HepG2 (cell line): Measurements from ENCODE around the gene TRIM10. TPM values are rescaled to one million over a fixed set of nuclear protein-coding genes. Genes with fewer than 3 reads are reported as not detected.

Experiments used
- FOXP1 ChIP-seq, 2 experiments: fragments of 450-650 bp in 1 of 2; IDR thresholded peaks; 2 replicates each; pipeline ENCODE4 v1.6.1; 2017 to 2018; ENCODE audit warnings: antibody characterized with exemption in 1 of 2
- GABPA ChIP-seq, 2 experiments: IDR thresholded peaks; 2 replicates each; pipeline ENCODE4 v1.6.1; 2011 to 2016; ENCODE audit warnings: low read depth in 2 of 2, low read length in 1 of 2, missing biosample characterization in 1 of 2, missing genetic modification characterization in 1 of 2
- GLI4 ChIP-seq: sonication (generic); formaldehyde crosslinking; IDR thresholded peaks from 2 replicates; pipeline ENCODE4 v1.5.1; 2020; ENCODE audit warnings: missing genetic modification reagents, mild to moderate bottlenecking, moderate library complexity, borderline replicate concordance
- PITX1 ChIP-seq: sonication (generic); formaldehyde crosslinking; IDR thresholded peaks from 2 replicates; pipeline ENCODE4 v1.5.1; 2020; ENCODE audit warnings: mild to moderate bottlenecking, missing genetic modification reagents
- RFXAP ChIP-seq: sonication (generic); formaldehyde crosslinking; IDR thresholded peaks from 2 replicates; pipeline ENCODE4 v1.4.0; 2020; ENCODE audit warnings: missing genetic modification reagents, borderline replicate concordance
- RNF2 ChIP-seq: fragments of 450-650 bp; conservative IDR thresholded peaks from 2 replicates; pipeline ENCODE4 v1.6.1; 2016; ENCODE audit warnings: low read depth
- ZMYM4 ChIP-seq: sonication (generic); formaldehyde crosslinking; IDR thresholded peaks from 2 replicates; pipeline ENCODE4 v1.8.1; 2023; ENCODE audit warnings: mild to moderate bottlenecking, missing genetic modification reagents
- ZNF10 ChIP-seq: sonication (generic); formaldehyde crosslinking; IDR thresholded peaks from 2 replicates; pipeline ENCODE4 v1.4.0; 2020; ENCODE audit warnings: mild to moderate bottlenecking, low read depth, missing genetic modification reagents, borderline replicate concordance
- polyA plus RNA-seq, 8 experiments: library from polyadenylated mRNA; depleted of rRNA in 3 of 8; stranded (reverse) in 7 of 8; unstranded in 1 of 8; fragments of >200 nt; fragmentation: Illumina TruSeq in 4 of 8; extraction: Trizol in 4 of 8; gene quantifications; 2 replicates each; pipeline versions ENCODE4 v1.2.1 to v1.2.3, GENCODE V29; 2011 to 2016; ENCODE audit warnings: low read depth in 4 of 8, missing spikeins in 1 of 8, mixed read lengths in 1 of 8; ENCODE audit not compliant: insufficient read depth in 1 of 8
- total RNA-seq, 5 experiments: library from RNA; depleted of rRNA; stranded (reverse); fragments of >200 nt; fragmentation: Illumina TruSeq; extraction: Trizol; gene quantifications; 2 replicates each; pipeline ENCODE4 v1.2.3, GENCODE V29; 2016; ENCODE audit warnings: low read depth in 1 of 5
- TF ChIP-seq, protein P1 (sequence below): sonication (generic); formaldehyde crosslinking; IDR thresholded peaks from 2 replicates; pipeline ENCODE4 v1.5.1; 2020; ENCODE audit warnings: missing genetic modification reagents, mild to moderate bottlenecking, borderline replicate concordance
- TF ChIP-seq, protein P2 (sequence below): sonication (generic); formaldehyde crosslinking; IDR thresholded peaks from 2 replicates; pipeline ENCODE4 v1.5.0; 2020; ENCODE audit warnings: missing genetic modification reagents, mild to moderate bottlenecking, borderline replicate concordance
- TF ChIP-seq, protein P3 (sequence below): sonication (generic); formaldehyde crosslinking; IDR thresholded peaks from 2 replicates; pipeline ENCODE4 v1.8.0; 2022; ENCODE audit warnings: mild to moderate bottlenecking, missing genetic modification reagents
- TF ChIP-seq, protein P4 (sequence below): IDR thresholded peaks from 2 replicates; pipeline ENCODE4 v1.6.1; 2012; ENCODE audit warnings: low read depth, low read length, improper control_type of control experiment
- TF ChIP-seq, protein P5 (sequence below): sonication (generic); formaldehyde crosslinking; IDR thresholded peaks from 2 replicates; pipeline ENCODE4 v1.8.1; 2022; ENCODE audit warnings: mild to moderate bottlenecking, missing genetic modification reagents
- TF ChIP-seq, protein P6 (sequence below): sonication (generic); formaldehyde crosslinking; IDR thresholded peaks from 2 replicates; pipeline ENCODE4 v1.5.1; 2020; ENCODE audit warnings: mild to moderate bottlenecking, moderate library complexity, missing genetic modification reagents

The TRIM10 gene
- total and polyA plus RNA-seq, 2 of the 13 experiments (the other 11 are each of a cell fraction or from before 2014, with no cell fraction given) = 4.1 to 6.8 TPM

DNA sequence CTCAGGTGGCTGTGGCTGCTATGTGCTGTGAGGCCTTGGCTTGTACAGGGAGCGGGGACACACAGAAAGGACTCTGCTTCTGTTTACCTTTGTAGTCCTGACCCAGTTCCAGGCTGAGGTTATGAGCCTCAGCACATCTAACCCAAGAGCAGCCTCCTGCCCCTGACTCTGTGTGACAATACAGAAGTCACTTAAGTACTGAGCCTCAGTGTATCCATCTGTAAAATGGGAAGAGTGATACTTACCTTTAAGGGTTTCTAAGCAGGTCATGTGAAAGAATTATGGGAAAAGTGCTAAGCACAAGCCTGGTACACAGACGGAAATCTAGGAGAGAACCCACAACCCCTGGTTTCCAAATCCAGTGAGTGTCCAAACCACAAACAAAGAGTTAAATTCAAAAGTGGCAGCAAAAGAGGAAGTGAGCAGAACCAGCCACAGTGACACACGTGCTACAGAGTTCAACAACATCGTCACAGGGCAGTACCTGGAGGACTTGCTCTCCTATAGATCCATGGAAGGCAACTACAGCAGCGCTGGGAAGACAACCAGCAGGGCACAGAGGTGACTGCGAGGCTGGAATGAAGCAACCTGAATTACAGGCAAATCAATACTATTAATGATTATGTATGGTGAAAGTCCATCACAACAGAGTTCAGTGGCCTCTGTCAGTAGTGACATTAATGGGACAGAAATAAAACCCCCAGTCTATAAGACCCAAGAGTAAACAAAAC is 39.7 kb upstream of the TRIM10 start (continued):
- no peak for TF ChIP-seq FOXP1 (IDR thresholded peaks at IDR 0.05)
- no peak for TF ChIP-seq FOXP1 (CRISPR knock-in tag; IDR thresholded peaks at IDR 0.05)
- TF ChIP-seq PITX1 (CRISPR knock-in tag) = peak; percentile 65
- TF ChIP-seq, protein P1, sequence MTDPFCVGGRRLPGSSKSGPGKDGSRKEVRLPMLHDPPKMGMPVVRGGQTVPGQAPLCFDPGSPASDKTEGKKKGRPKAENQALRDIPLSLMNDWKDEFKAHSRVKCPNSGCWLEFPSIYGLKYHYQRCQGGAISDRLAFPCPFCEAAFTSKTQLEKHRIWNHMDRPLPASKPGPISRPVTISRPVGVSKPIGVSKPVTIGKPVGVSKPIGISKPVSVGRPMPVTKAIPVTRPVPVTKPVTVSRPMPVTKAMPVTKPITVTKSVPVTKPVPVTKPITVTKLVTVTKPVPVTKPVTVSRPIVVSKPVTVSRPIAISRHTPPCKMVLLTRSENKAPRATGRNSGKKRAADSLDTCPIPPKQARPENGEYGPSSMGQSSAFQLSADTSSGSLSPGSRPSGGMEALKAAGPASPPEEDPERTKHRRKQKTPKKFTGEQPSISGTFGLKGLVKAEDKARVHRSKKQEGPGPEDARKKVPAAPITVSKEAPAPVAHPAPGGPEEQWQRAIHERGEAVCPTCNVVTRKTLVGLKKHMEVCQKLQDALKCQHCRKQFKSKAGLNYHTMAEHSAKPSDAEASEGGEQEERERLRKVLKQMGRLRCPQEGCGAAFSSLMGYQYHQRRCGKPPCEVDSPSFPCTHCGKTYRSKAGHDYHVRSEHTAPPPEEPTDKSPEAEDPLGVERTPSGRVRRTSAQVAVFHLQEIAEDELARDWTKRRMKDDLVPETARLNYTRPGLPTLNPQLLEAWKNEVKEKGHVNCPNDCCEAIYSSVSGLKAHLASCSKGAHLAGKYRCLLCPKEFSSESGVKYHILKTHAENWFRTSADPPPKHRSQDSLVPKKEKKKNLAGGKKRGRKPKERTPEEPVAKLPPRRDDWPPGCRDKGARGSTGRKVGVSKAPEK = no peak
- no peak for TF ChIP-seq RNF2
- TF ChIP-seq GLI4 (CRISPR knock-in tag) = no peak
- no peak for TF ChIP-seq RFXAP
- TF ChIP-seq ZMYM4 = 0 out of 2 replicates have a peak, but pooled peaks have one; percentile 23
- no peak for TF ChIP-seq ZNF10 (CRISPR knock-in tag)
- TF ChIP-seq, protein P2, sequence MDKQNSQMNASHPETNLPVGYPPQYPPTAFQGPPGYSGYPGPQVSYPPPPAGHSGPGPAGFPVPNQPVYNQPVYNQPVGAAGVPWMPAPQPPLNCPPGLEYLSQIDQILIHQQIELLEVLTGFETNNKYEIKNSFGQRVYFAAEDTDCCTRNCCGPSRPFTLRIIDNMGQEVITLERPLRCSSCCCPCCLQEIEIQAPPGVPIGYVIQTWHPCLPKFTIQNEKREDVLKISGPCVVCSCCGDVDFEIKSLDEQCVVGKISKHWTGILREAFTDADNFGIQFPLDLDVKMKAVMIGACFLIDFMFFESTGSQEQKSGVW = no peak
- TF ChIP-seq GABPA (IDR thresholded peaks at IDR 0.05; ENCODE audit: low read depth, low read length) = no peak
- TF ChIP-seq GABPA (CRISPR knock-in tag; IDR thresholded peaks at IDR 0.05; ENCODE audit: low read depth) = no peak
- TF ChIP-seq, protein P3, sequence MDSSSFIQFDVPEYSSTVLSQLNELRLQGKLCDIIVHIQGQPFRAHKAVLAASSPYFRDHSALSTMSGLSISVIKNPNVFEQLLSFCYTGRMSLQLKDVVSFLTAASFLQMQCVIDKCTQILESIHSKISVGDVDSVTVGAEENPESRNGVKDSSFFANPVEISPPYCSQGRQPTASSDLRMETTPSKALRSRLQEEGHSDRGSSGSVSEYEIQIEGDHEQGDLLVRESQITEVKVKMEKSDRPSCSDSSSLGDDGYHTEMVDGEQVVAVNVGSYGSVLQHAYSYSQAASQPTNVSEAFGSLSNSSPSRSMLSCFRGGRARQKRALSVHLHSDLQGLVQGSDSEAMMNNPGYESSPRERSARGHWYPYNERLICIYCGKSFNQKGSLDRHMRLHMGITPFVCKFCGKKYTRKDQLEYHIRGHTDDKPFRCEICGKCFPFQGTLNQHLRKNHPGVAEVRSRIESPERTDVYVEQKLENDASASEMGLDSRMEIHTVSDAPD (CRISPR knock-in tag) = no peak
- TF ChIP-seq, protein P4, sequence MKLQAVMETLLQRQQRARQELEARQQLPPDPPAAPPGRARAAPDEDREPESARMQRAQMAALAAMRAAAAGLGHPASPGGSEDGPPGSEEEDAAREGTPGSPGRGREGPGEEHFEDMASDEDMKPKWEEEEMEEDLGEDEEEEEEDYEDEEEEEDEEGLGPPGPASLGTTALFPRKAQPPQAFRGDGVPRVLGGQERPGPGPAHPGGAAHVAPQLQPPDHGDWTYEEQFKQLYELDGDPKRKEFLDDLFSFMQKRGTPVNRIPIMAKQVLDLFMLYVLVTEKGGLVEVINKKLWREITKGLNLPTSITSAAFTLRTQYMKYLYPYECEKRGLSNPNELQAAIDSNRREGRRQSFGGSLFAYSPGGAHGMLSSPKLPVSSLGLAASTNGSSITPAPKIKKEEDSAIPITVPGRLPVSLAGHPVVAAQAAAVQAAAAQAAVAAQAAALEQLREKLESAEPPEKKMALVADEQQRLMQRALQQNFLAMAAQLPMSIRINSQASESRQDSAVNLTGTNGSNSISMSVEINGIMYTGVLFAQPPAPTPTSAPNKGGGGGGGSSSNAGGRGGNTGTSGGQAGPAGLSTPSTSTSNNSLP = peak; percentile 59
- TF ChIP-seq, protein P5, sequence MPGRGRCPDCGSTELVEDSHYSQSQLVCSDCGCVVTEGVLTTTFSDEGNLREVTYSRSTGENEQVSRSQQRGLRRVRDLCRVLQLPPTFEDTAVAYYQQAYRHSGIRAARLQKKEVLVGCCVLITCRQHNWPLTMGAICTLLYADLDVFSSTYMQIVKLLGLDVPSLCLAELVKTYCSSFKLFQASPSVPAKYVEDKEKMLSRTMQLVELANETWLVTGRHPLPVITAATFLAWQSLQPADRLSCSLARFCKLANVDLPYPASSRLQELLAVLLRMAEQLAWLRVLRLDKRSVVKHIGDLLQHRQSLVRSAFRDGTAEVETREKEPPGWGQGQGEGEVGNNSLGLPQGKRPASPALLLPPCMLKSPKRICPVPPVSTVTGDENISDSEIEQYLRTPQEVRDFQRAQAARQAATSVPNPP = no peak
- TF ChIP-seq, protein P6, sequence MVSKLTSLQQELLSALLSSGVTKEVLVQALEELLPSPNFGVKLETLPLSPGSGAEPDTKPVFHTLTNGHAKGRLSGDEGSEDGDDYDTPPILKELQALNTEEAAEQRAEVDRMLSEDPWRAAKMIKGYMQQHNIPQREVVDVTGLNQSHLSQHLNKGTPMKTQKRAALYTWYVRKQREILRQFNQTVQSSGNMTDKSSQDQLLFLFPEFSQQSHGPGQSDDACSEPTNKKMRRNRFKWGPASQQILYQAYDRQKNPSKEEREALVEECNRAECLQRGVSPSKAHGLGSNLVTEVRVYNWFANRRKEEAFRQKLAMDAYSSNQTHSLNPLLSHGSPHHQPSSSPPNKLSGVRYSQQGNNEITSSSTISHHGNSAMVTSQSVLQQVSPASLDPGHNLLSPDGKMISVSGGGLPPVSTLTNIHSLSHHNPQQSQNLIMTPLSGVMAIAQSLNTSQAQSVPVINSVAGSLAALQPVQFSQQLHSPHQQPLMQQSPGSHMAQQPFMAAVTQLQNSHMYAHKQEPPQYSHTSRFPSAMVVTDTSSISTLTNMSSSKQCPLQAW (CRISPR knock-in tag) = 0 out of 2 replicates have a peak, but pooled peaks have one; percentile 26
